Activated T-cell treated with anti-CD3 and anti-CD28 coated beads, Interleukin-2, amount 50 U/mL, for 72 hours (primary cell): Measurements from ENCODE around the gene FAF1. TPM values are rescaled to one million over a fixed set of nuclear protein-coding genes. Genes with fewer than 3 reads are reported as not detected.

ENCODE experiments used
- ATAC-seq, 2 donors: fragments of 150-1000 bp; cut with Tn5 transposase; replicated peaks in 1 of 2; 2 replicates each; pipeline ENCODE4 v1.10.0; 2021; ENCODE audit warnings: moderate library complexity in 2 of 2, mild to moderate bottlenecking in 1 of 2
- DNase-seq, 2 donors: peaks; one replicate each; pipeline ENCODE4 v3.0.0; 2021 to 2022; ENCODE audit warnings: mixed read lengths in 1 of 2
- H3K27ac Mint-ChIP-seq: one replicate; pipeline ENCODE4 v1.8.0; 2022; ENCODE audit warnings: mild to moderate bottlenecking, moderate library complexity, mixed read lengths
- H3K27me3 Mint-ChIP-seq: one replicate; pipeline ENCODE4 v1.8.0; 2022; ENCODE audit warnings: low read depth, mixed read lengths
- H3K36me3 Mint-ChIP-seq, 2 donors: one replicate each; pipeline ENCODE4 v1.8.0; 2022; ENCODE audit warnings: mixed read lengths in 2 of 2, mild to moderate bottlenecking in 1 of 2; ENCODE audit not compliant: insufficient read depth in 2 of 2
- H3K4me1 Mint-ChIP-seq: one replicate; pipeline ENCODE4 v1.8.0; 2022; ENCODE audit warnings: low read depth, mixed read lengths
- H3K4me3 Mint-ChIP-seq, 2 donors: one replicate each; pipeline ENCODE4 v1.8.0; 2022; ENCODE audit warnings: mild to moderate bottlenecking in 2 of 2, mixed read lengths in 2 of 2, moderate library complexity in 2 of 2
- H3K9me3 Mint-ChIP-seq, 2 donors: one replicate each; pipeline ENCODE4 v1.8.0; 2022; ENCODE audit warnings: mixed read lengths in 2 of 2
- total RNA-seq, 2 donors: library from RNA; stranded (reverse); gene quantifications; one replicate each; pipeline ENCODE4 v1.2.3, GENCODE V29; 2022

FAF1 gene
- total RNA-seq, 2 donors from 2014 or later = 65.7 to 83.0 TPM

DNA sequence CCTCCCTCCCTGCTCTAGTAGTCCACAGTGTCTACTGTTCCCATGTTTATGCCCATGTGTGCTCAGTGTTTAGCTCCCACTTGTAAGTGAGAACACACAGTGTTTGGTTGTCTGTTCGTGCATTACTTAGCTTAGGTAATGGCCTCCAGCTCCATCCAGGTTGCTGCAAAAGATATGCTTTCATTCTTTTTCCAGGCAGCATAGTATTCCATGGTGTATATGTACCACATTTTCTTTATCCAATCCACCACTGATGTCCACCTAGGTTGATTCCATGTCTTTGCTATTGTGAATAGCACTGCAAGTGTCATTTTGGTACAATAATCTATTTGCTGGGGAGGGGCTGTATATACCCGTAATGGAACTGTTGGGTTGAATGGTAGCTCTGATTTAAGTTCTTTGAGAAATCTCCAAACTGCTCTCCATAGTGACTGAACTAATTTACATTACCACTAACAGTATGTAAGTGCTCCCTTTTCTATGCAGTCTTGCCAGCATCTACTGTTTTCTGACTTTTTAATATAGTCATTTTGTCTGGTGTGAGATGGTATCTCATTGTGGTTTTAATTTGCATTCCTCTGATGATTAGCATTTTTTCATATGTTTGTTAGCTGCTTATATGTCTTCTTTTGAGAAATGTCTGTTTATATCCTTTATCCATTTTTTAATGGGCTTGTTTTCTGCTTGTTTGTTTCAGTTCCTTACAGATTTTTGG, 344.9 kb downstream of the FAF1 start:
- Mint-ChIP-seq H3K36me3 (peaks cover 4 to 7% of the 10 kb centered on the region in 2 donors), H3K27me3 (no peaks in the 10 kb centered on the region), H3K27ac (no peak overlapping the region), H3K4me1 (no peaks in the 10 kb centered on the region), H3K9me3 (peaks cover 0 to 1% of the 10 kb centered on the region in 2 donors), H3K4me3 (no peak overlapping the region)
- DNase-seq (no peak), ATAC-seq (no peak)

DNA sequence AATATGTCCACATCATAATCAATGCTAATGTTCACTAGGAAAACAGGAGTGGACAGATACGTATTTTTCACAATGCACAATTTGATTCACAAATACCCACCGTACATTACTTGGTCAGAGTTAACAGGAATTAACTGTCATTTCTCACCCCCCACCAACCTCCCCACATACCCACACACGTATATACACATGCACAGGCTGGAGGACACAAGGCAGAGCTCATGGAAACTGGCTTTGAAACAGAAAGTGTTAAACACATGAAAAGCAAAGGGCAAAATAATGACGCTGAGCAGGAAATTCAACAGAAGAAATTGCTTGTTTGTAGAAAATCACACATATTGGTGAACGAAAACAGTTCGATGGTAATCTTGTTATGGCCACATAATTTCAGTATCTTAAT, 348.4 kb downstream of the FAF1 start:
- peak in 1 of 2 donors; percentile 6 for DNase-seq
- Mint-ChIP-seq H3K27me3 (no peaks in the 10 kb centered on the region), H3K27ac (no peak overlapping the region), H3K9me3 (peaks cover 0 to 1% of the 10 kb centered on the region in 2 donors), H3K4me1 (no peaks in the 10 kb centered on the region), H3K36me3 (peaks cover 0 to 3% of the 10 kb centered on the region in 2 donors), H3K4me3 (peak overlapping the region in 1 of 2 donors; percentile 29)
- peak; percentile 39 to 45 for ATAC-seq

DNA sequence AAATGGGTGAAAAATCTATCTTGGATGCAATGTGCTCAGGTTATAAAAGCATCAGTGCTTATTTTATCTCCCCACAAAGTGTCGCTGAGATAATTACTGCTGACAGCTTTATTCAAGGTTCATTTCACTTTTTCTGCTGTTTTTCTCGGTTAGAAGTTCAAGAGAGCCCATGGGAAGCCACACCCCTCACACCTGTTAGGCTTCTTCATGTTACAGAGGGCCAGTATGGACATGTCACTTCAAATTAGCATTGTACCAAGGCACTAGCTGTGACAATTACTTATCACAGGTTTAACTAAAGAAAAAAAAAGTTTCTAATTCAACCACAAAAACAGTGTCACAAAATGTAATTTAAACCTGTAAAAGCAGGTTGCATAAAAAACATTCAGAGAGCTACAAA, 349.5 kb downstream of the FAF1 start:
- no peak overlapping the region for H3K4me3 Mint-ChIP-seq

DNA sequence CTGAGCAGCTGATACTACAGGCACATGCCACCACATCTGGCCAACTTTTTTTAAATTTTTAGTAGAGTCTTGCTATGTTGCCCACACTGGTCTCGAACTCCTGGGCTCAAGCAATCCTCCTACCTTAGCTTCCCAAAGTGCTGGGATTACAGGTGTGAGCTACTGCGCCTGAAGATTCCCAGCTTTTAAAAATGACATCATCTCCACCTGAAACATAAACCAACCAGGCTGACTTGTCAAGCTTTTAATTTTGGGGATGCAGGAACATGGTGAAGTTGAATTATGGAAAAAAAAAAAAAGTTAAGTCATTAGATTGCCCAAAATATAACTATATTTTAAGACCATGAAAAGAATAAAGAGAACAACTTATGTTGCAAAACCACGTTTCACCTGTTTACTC, 350.6 kb downstream of the FAF1 start:
- H3K27ac Mint-ChIP-seq = no peak overlapping the region
- no peaks in the 10 kb centered on the region for H3K9me3 Mint-ChIP-seq
- no peak for ATAC-seq
- no peak for DNase-seq
- no peak overlapping the region for H3K4me3 Mint-ChIP-seq
- no peaks in the 10 kb centered on the region for H3K36me3 Mint-ChIP-seq
- no peaks in the 10 kb centered on the region for H3K4me1 Mint-ChIP-seq
- H3K27me3 Mint-ChIP-seq = no peaks in the 10 kb centered on the region

More for the DNA sequence above, 349.5 kb downstream of the FAF1 start:
- DNase-seq = no peak
- ATAC-seq = no peak
- Mint-ChIP-seq H3K36me3 (peaks cover 0 to 2% of the 10 kb centered on the region in 2 donors), H3K27ac (no peak overlapping the region), H3K27me3 (no peaks in the 10 kb centered on the region), H3K9me3 (no peaks in the 10 kb centered on the region), H3K4me1 (no peaks in the 10 kb centered on the region)

DNA sequence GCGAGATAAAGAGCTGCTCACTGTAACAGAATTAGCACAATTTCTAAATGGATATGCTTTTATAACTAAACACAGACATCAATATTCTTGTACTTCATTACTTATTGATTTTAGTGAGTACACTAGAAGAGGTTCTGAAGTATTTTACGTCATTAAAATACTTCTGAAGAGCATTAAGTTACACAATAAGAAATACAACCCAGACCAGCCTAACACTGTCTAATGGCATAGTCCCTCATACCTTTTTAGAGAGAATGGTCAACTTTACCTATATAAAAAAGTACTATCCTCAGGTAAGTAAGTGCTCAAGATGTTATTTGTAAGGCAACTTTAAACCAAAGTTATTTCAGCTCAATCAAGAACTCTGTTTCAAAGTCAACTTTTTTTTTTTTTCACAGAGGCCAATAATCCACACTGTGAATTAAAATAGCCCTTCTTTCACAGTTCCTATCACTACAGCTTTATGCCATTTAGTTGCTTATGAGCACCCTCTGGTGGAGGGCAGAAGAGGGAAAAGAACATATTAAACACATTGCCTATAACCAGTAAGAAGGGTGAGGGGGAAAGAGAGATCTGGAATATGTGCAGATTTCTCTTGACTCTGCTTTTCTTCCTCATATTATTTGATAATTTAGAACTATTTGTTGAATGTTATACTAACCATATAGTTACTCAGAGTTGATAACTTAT, 354.7 kb downstream of the FAF1 start:
- ATAC-seq (peak in 1 of 2 donors; percentile 45), DNase-seq (peak; percentile 7 to 19)

DNA sequence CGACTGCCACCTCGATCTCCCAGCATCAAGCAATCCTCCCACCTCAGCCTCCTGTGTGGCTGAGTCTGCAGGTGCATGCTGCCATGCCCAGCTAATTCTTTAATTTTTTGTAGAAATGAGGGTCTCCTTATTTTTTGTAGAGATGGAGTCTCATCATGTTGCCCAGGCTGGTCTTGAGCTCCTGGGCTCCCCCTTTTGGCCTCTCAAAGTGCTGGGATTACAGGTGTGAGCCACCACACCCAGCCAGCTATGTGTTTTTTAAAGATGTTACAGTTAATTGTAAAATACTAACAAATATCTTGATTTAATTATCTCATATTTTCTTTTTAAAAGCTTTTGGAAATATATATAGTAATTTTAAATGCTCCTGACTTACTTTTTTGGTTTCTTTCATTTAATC, 355.5 kb downstream of the FAF1 start:
- no peak for DNase-seq
- Mint-ChIP-seq H3K36me3 (no peaks in the 10 kb centered on the region), H3K9me3 (no peaks in the 10 kb centered on the region), H3K27me3 (no peaks in the 10 kb centered on the region), H3K4me1 (no peaks in the 10 kb centered on the region), H3K4me3 (no peak overlapping the region), H3K27ac (no peak overlapping the region)
- ATAC-seq = no peak

More for the DNA sequence above, 354.7 kb downstream of the FAF1 start:
- Mint-ChIP-seq H3K27ac (no peak overlapping the region), H3K27me3 (no peaks in the 10 kb centered on the region), H3K4me1 (no peaks in the 10 kb centered on the region), H3K4me3 (no peak overlapping the region), H3K36me3 (no peaks in the 10 kb centered on the region), H3K9me3 (no peaks in the 10 kb centered on the region)

DNA sequence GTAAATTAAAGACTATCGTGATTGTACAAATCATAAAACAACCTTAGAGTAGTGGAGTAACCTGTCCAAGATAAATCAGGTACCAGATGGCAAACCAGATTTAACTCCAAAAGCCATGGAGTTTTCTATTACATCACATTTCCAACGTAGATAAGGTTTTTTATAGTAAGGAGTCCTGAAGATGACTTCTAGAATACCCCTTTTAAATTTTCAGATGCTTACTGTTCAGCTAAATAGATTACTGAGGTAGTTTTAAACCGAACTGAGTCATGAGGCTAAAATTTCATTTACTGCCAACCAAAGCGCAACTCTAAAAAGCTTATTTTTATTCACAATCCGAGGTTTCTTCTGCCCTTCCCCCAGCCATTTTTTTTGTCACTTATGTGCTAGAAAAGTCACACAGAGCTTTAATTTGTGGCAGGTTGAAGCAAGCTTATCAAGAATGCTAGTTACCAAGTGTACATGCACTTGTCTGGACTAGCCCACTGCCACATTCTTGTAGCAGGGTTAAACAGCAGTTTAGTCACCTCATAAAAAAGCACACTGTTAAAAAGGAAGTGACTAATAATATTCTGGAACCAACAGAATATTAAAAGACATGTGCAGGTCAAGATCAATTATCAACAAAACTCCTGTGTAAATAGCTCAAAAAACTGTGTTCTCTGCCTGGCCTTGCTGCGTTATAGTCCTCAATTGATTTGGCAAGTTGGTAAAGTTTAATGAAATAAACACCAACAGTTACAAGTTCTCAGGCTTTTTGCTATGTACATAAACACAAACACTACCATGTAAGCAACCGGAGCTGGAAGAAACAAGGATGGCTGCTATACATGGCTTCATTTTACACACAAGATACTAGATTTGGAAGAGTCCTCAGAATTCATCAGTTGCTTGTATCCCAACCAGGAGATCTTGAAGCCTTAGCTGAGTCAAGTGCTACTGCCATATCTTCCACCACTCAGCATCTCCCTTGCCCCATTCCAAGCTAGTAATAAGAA, 356.5 kb downstream of the FAF1 start:
- no peaks in the 10 kb centered on the region for H3K27me3 Mint-ChIP-seq
- H3K36me3 Mint-ChIP-seq = no peaks in the 10 kb centered on the region
- no peaks in the 10 kb centered on the region for H3K4me1 Mint-ChIP-seq
- no peak overlapping the region for H3K27ac Mint-ChIP-seq
- no peak for ATAC-seq
- no peak overlapping the region for H3K4me3 Mint-ChIP-seq
- no peak for DNase-seq
- H3K9me3 Mint-ChIP-seq = no peaks in the 10 kb centered on the region

DNA sequence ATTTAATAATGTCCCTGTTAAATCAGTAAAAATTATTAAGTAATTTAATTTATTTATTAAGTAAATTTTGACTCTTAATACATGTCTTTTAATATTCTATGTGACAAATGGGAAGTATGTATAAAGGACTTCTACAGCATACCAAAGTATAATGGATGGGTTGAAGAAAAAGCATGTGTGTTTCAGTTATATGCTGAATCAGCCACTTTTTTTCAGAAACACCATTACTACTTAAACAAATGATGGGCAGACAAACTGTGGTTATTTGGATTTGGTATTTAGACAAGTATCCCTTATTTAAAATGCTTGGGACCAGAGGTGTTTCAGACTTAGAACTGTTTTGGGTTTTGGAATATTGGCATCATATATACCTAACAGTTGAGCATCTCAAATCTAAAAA, 360.5 kb downstream of the FAF1 start:
- DNase-seq (no peak), ATAC-seq (no peak)
- Mint-ChIP-seq H3K27ac (no peak overlapping the region), H3K4me3 (no peak overlapping the region), H3K9me3 (no peaks in the 10 kb centered on the region), H3K27me3 (no peaks in the 10 kb centered on the region), H3K4me1 (no peaks in the 10 kb centered on the region), H3K36me3 (no peaks in the 10 kb centered on the region)

DNA sequence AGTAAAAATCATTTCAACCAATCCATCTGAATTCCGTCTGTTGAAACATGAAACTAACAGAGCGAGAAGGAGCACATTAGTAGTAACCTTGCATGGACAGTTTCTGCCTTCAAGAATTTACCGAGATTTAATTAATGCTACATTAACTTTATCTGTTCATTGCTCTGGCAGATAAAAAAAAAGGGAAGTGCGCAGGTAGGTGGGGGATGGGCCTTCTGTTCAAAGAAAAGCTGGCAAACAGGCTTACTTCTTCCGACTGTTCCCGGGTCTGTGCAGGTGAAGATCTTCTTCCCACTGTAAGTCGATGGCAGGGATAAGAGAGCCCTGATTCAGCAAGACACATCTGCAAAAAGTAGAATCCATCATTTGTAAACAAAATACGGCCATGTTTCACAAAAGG, 364.2 kb downstream of the FAF1 start:
- H3K9me3 Mint-ChIP-seq = no peaks in the 10 kb centered on the region
- H3K4me3 Mint-ChIP-seq = no peak overlapping the region
- no peaks in the 10 kb centered on the region for H3K27me3 Mint-ChIP-seq
- ATAC-seq (no peak), DNase-seq (no peak)
- H3K4me1 Mint-ChIP-seq = no peaks in the 10 kb centered on the region
- no peak overlapping the region for H3K27ac Mint-ChIP-seq
- H3K36me3 Mint-ChIP-seq = peaks cover 0 to 2% of the 10 kb centered on the region in 2 donors

DNA sequence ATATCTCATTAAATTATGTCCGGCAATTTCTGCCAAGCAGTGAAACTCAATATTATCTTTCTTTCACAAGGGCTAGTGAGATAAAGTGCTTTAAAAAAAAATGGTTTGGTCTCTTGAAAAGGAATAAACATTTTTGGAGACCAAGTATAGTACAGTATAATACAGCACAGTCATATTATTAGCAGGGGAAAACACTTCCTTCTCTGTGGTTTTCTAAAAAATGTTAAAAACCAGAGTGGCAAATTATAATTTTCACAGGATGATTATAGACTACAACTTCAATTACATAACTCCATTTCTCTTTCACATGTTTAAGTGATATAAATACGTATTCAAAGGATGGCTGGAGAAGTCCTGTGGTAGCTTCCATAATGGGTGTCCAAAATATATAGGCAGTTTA, 366.6 kb downstream of the FAF1 start:
- Mint-ChIP-seq H3K36me3 (peaks cover 0 to 2% of the 10 kb centered on the region in 2 donors), H3K27ac (no peak overlapping the region), H3K4me1 (no peaks in the 10 kb centered on the region), H3K4me3 (no peak overlapping the region), H3K27me3 (no peaks in the 10 kb centered on the region), H3K9me3 (no peaks in the 10 kb centered on the region)
- ATAC-seq (no peak), DNase-seq (no peak)

DNA sequence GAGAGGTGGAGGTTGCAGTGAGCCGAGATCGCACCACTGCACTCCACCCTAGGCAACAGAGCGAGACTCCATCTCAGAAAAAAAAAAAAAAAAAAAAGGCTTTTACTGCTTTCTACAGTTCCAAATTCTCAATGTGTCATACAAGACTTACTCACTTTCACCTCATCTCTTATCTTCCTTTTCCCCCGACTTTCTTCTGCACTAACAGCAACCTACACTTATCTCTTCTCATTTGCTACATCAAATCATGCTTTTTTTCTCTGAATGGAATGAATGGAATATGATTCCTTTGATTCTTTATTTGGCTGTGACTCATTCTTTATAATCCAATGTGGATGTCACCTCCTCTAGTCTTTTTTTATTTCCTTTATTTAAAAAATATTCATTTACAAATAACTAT, 368.5 kb downstream of the FAF1 start:
- DNase-seq (no peak), ATAC-seq (no peak)
- Mint-ChIP-seq H3K27ac (no peak overlapping the region), H3K4me3 (no peak overlapping the region), H3K9me3 (no peaks in the 10 kb centered on the region), H3K27me3 (no peaks in the 10 kb centered on the region), H3K36me3 (peaks cover 0 to 4% of the 10 kb centered on the region in 2 donors), H3K4me1 (no peaks in the 10 kb centered on the region)

DNA sequence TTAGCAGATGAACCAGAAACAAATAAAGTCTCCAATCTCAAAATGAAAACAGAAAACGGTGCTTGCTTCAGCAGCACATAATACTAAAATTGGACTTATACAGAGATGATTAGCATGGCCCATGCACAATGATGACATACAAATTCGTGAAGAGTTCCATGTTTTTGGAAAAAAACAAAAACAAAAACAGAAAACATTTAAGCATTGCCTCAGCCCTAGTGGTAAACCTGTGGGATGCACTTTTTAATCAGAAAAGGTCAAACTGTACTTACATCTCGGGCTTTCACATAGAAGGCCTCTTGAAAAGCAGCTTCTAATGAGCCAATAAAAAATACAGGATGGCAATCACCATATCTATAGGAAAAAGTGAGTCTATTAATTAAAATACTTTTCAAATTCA, 377.7 kb downstream of the FAF1 start:
- H3K36me3 Mint-ChIP-seq = no peaks in the 10 kb centered on the region
- no peak overlapping the region for H3K4me3 Mint-ChIP-seq
- no peaks in the 10 kb centered on the region for H3K27me3 Mint-ChIP-seq
- no peaks in the 10 kb centered on the region for H3K4me1 Mint-ChIP-seq
- no peaks in the 10 kb centered on the region for H3K9me3 Mint-ChIP-seq
- H3K27ac Mint-ChIP-seq = no peak overlapping the region
- no peak for ATAC-seq
- DNase-seq = no peak

DNA sequence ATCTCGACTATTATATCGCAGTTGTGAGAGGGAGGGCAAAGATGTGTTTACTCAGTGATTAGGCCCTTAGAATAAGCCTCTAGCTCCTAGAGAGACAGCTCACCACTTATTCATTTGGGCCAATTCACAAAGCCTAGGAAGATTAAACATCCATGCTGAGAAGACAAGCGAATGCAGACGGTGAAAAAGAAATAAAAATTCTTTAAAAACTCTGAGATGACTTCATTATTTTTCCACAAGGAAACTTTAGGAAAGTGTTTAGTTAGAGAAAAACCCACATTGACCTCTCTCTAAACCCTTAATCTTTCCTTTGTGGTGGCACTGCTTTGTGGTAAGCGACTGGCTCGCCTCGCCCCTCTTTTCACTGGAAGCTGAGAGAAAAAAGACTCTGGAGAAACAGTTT, 390.0 kb downstream of the FAF1 start:
- Mint-ChIP-seq H3K36me3 (peaks cover 0 to 6% of the 10 kb centered on the region in 2 donors), H3K27ac (no peak overlapping the region), H3K4me1 (no peaks in the 10 kb centered on the region), H3K4me3 (no peak overlapping the region), H3K27me3 (no peaks in the 10 kb centered on the region), H3K9me3 (no peaks in the 10 kb centered on the region)
- no peak for ATAC-seq
- no peak for DNase-seq
